ENCODE measurements around the gene CHD3.

DNA sequence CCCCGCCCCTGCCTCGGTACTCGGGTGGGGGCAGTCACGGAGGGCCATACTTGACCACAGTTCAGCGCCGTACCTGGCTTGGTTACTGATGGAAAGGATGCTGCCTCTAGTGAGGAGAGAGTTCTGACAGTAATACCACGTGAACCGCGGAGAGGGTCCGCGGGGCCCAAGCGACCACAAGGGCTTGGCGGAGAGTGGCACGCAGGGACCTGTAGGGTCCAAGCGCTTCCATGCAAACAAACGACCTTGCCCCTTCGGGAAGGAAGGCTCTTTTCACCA, 45.4 kb upstream of the CHD3 start:
- TF ChIP-seq POLR2A (IDR thresholded peaks at IDR 0.05; ENCODE audit: low read length) (no peak), GATA1 (IDR thresholded peaks at IDR 0.05; ENCODE audit: low read depth, low read length) (no peak)
